Stomach (tissue), 4 donors: ENCODE measurements around the gene OTULIN.

Experiments used
- CTCF ChIP-seq, 7 experiments: fragments of 450-650 bp in 4 of 7; fragments of 200-600 bp in 3 of 7; sonication (generic) in 3 of 7; IDR thresholded peaks; one replicate each; pipeline ENCODE4 v1.5.1; 2016 to 2019; ENCODE audit warnings: antibody characterized with exemption in 7 of 7, control low read depth in 2 of 7, mild to moderate bottlenecking in 1 of 7
- EP300 ChIP-seq: sonication (generic); formaldehyde crosslinking; IDR thresholded peaks from one replicate; pipeline ENCODE4 v1.6.1; 2017; ENCODE audit warnings: antibody characterized with exemption
- POLR2A ChIP-seq, 4 donors: fragments of 450-650 bp; IDR thresholded peaks; one replicate each; pipeline ENCODE4 v1.6.1; 2016; ENCODE audit warnings: antibody characterized with exemption in 4 of 4, control low read depth in 2 of 4, mild to moderate bottlenecking in 1 of 4, moderate library complexity in 1 of 4

GRCh38 chr5:14714706-14715105, 50.2 kb downstream of the OTULIN start:
- TF ChIP-seq CTCF (IDR thresholded peaks at IDR 0.05) = no peak
- no peak for TF ChIP-seq POLR2A (IDR thresholded peaks at IDR 0.05)
- TF ChIP-seq EP300 = no peak
